C1 segment of cervical spinal cord (tissue), 14 donors: ENCODE results near the gene MAB21L2.
"Not testable (repeated sequence)": the region's sequence is repeated elsewhere in the genome, so short reads cannot be mapped to it uniquely, and the experiment has no call there.

Experiments
- DNase-seq, 14 donors: peaks; one replicate each; lab custom pipeline; 2025; lab: John Stamatoyannopoulos, UW

MAB21L2 gene

GRCh38 chr4:150582146-150582872 lies at the start of gene MAB21L2:
Gene MAB21L2, plus strand, starts transcription at chr4:150582151. Its CDS starts 879 bp downstream, at chr4:150583030.
- DNase-seq: no peak

GRCh38 chr4:150533673-150534072 lies 48.3 kb upstream of the MAB21L2 start:
- DNase-seq: no peak

- DNase-seq: no peak
Observed at GRCh38 chr4:150534818-150535217, 47.1 kb upstream of the MAB21L2 start.

- not testable (repeated sequence) for DNase-seq
Observed at GRCh38 chr4:150537911-150538310, 44.0 kb upstream of the MAB21L2 start.

GRCh38 chr4:150540536-150540935 lies 41.4 kb upstream of the MAB21L2 start:
- DNase-seq: no peak

- DNase-seq: no peak
Observed at GRCh38 chr4:150540959-150541360, 41.0 kb upstream of the MAB21L2 start.

- no peak for DNase-seq
Observed at GRCh38 chr4:150541681-150542080, 40.3 kb upstream of the MAB21L2 start.

- DNase-seq: no peak
Observed at GRCh38 chr4:150543042-150543441, 38.9 kb upstream of the MAB21L2 start.

- no peak for DNase-seq
Observed at GRCh38 chr4:150546286-150546685, 35.7 kb upstream of the MAB21L2 start.

GRCh38 chr4:150547154-150547838 lies 34.7 kb upstream of the MAB21L2 start:
- DNase-seq: no peak

- not testable (repeated sequence) for DNase-seq
Observed at GRCh38 chr4:150557811-150558210, 24.1 kb upstream of the MAB21L2 start.

GRCh38 chr4:150561143-150561737 lies 20.7 kb upstream of the MAB21L2 start:
- DNase-seq: no peak

GRCh38 chr4:150562250-150562649 lies 19.7 kb upstream of the MAB21L2 start:
- no peak for DNase-seq

GRCh38 chr4:150562751-150563150 lies 19.2 kb upstream of the MAB21L2 start:
- no peak for DNase-seq

GRCh38 chr4:150564967-150565366 lies 17.0 kb upstream of the MAB21L2 start:
- not testable (repeated sequence) for DNase-seq

- no peak for DNase-seq
Observed at GRCh38 chr4:150567070-150567469, 14.9 kb upstream of the MAB21L2 start.

GRCh38 chr4:150569384-150569987 lies 12.5 kb upstream of the MAB21L2 start:
- no peak for DNase-seq

GRCh38 chr4:150569998-150570535 lies 11.9 kb upstream of the MAB21L2 start:
- no peak for DNase-seq

- no peak for DNase-seq
Observed at GRCh38 chr4:150570862-150571261, 11.1 kb upstream of the MAB21L2 start.

GRCh38 chr4:150572704-150573504 lies 9.0 kb upstream of the MAB21L2 start:
- no peak for DNase-seq

- no peak for DNase-seq
Observed at GRCh38 chr4:150573534-150573933, 8.4 kb upstream of the MAB21L2 start.
